Daoy (cell line): ENCODE measurements around the gene TRDMT1. TPM values are rescaled to one million over a fixed set of nuclear protein-coding genes. Genes with fewer than 3 reads are reported as not detected.
A peak's percentile ranks its signal among the peaks of the same experiment; 100 is the strongest.

ENCODE experiments used
- DNase-seq: peaks from one replicate; pipeline ENCODE4 v3.0.0-alpha.2; 2015; ENCODE audit warnings: low read depth
- total RNA-seq: library from RNA; depleted of rRNA; stranded (reverse); fragments of >200 nt; shearing (Covaris generic); gene quantifications from 2 replicates; pipeline ENCODE4 v1.2.3, GENCODE V29; 2014

Gene TRDMT1
- total RNA-seq, 1 experiment from 2014 or later: 8.4 TPM

DNA sequence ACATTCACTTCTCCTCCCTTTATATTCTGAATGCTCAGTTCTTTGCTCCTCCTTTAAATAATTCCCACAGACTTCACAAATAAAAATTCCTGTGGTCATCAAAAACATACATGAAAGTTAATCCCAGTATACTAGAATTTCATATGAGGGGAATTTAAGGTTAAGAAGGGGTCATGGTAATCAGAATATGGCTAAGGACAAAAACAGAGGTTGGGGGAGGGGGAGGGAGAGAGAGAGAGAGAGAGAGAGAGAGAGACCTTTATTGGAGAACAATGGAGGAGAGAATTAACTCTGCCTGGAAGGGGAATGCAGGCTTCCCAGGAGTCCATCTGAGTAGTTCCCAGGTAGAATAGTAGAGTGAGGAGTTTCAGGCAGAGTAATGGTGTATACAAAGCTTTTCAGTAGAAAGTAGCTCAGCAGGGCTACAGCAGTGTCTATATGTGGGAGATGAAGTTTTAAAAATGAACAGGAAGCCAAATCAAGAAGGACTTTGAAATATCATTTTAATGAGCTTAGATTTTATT, 66.7 kb downstream of the TRDMT1 start:
- DNase-seq: no peak

DNA sequence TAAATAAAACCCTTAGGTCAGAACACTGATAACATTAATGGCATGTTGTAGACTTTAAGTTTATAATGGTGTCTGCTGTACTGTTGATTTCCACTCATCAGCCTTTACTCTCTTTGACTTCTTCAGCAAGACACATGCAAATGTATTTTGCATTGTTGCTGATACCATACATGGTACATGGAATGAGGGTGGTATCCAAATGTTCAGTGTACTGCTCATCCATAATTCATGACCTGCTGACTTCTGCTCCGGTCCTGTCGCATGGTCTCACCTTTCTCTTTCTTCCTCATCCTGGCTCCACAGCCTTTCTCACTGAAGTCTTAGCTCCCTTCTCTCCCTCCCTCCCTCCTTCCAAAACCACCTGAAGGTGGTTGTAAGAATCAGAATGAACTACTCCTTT, 67.2 kb downstream of the TRDMT1 start:
- no peak for DNase-seq

DNA sequence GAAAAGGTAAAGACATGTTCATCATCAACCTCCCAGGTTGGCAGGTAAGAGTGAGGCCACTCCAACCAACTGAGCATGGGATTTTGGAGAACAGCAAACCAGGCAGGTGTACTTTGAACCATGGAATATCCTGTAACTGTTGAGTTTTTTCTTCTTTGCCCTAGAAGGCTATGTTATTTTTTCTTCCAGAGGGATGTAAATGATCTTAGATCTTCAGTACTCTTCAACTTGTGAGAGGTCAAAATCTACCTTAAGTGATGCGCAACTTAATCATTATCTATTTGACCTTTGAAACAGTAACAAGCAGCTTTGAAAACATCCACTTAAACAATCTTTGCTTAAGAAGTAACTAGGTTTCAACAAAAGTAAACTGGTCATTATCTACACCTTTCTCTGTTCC, 71.7 kb downstream of the TRDMT1 start, which contains the start of gene CUBN:
Gene CUBN (minus strand): TSS at position 71 of the 400 bp plus-strand sequence. CDS start 46 bp downstream, at position 25.
- DNase-seq: no peak

DNA sequence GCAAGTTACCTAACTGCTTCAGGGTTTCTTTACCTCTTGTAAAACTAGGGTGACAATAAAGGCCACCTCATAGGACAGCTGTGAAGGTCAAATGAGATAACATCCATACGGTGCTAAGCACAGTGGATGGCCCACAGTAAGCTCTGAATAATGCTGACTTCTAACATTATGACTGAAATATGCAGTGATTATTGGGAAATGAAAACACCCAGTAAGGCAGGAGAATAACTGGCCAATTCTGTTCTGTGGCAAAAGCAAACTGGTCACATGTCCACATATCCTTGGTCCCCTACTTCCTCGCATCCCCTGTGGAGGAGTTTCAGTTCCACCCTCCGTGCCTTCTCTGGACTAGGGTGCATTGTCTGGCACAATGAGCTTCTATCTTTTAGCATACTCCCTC, 73.2 kb downstream of the TRDMT1 start:
- no peak for DNase-seq

DNA sequence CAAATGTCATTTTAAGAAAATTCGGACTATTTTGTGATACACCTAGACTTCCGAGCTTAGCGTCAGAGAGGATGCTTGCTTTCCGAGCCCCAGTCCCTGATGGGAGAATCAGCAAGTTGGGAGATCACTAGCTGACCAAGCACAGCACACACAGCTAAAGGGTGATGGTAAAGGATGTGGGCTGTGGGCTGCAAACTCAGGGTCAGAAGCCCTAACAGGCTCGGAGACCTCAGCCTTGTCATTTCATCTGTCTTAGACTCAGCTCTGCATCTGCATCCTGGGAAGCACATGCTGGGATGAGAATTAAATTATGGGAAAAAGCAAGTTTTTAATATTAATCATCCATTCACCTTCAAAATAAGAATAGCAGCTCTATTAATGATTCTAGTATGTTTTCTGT, 75.1 kb downstream of the TRDMT1 start:
- DNase-seq: no peak

DNA sequence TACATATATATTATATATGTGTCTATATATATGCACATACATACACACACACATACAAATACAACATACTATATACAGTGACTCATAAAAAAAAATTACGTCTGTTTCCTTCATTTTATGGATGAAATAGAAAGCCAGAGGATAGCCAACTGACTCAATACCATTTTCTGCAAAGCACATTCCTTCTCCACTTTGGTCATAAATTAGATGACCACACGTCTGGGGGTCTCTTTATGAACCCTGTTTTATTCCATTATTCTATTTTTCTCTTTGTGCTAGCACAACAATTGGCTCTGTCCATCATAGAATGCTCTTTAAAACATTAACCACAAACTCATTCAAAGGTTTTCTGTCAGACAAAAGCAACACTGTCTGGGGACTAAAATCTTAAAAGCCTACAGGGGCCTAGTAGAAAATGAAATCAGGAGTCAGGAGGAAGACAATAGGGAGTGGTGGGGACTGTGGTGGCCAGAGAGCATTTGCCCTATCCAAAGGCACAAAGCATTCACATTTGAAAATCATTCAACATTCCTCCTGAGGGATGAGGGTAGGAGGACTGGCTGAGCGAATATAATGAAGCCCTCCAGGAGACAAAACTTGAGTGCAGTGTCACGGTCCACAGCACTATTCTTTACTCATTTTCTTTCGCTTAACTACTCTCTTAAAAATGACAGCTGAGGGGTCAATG, 76.1 kb downstream of the TRDMT1 start:
- DNase-seq: no peak

DNA sequence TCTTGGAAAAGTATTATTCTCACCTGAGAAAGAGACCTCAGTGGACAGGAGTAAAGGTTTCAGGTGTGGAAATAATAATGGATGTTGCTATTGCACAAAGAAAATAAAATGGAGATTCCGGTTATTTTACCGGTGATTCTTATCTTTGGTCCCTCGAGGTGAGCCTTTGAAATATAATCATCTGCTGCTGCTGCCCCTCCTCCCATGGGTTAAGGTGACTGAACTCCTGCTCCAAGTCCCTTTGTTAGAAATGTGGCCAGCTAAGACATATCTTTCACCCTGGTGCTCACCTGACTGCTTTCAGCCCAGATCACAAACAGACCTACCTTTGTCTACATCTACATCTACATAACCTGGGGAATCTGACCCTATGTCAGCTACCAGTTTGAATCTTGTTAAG, 77.5 kb downstream of the TRDMT1 start:
- DNase-seq: no peak

DNA sequence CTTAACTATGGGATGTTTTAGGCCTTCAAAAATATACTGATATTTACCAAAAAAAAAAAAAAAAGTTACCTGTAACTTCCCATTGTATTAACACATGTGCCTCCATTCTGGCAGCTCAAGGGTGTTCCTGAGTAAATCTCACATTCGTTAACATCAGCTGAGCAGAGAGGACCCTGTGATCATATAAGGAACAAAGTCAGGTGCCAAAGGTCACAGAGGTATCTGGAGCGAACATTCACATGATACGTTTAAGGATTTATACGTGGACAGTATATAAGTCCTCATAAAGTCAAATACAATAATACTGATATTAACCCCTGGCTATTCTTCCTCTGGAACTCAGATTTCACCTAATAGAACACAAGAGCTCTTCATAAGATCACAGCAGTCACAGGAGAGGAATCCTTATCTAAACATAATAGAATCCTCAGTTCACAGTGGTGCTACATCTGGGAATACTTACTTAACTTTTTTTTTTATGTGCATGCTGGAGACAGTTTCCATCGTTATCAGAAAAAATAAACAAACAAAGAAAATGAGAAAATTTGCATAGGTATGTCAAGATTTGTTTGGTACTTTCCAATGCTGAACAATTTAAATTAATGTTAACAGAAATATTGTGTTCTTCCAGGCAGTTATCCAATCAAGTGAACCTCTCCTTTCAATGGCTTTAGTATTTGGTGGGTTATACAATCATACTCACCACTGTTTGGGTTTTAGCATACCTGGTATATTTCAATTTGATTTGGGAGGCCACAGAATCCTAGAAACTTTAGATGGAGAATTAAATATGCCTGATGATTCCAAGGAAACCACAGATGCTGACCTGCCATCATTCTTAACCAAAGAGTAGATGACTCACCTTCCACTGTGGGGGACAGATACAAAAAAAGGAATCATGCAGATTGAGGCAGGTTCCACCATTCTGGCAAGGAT, 78.5 kb downstream of the TRDMT1 start:
- peak; percentile 75 for DNase-seq

DNA sequence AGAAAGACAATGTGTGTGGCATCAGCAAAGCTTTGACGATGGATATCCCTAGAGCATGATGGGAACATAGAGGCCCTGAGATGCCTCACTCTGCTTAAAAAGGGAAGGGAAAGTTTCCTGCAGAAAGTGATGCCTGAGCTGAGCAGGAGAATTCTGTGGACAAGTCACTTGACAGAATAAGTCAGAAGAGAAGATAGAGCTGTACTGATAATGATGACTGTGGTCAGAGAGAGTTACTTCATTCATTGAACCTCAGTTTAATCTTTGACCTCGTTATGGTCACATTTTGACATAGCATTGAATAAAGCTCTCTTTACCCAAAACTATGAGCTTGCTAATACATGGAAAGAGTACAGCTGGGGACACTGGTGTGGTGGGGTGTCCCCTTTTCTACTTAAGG, 79.4 kb downstream of the TRDMT1 start:
- DNase-seq: no peak

DNA sequence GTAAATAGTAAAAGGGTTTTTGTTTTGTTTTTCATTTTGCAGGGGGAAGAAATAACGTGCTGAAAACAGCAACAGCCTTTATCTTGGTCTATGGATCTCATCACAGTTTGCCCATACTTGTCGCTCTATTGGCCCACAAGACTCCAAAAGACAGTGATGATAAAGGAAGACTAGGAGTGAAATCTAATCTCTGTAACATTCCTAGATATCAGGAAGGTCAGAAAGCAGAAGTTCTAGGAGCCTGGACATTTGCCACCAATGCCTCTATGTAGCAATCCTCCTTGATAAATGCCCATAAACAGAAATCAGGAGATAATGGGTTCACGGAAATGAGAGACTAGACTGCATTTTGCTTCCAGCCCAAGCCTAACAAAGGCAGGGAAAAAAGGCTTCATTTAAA, 80.8 kb downstream of the TRDMT1 start:
- no peak for DNase-seq

DNA sequence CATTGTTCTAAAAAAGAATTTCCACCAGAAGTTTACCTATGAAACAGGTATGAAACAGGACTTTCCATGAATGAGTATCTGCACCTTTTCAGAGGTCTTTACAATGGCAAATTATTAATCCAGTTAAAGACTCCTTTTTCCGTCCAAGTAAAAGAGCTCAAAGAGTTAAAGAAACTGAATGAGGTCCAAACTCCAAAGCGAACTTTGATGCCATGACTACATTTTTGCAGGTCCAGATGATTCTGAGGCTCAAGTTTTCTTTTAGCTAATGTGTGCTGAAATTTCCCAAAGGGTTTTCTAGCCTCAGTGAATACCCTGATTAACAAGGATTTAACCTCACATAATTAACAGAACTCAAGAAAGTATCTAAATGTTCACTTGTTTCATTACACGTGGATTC, 81.6 kb downstream of the TRDMT1 start:
- DNase-seq: no peak

DNA sequence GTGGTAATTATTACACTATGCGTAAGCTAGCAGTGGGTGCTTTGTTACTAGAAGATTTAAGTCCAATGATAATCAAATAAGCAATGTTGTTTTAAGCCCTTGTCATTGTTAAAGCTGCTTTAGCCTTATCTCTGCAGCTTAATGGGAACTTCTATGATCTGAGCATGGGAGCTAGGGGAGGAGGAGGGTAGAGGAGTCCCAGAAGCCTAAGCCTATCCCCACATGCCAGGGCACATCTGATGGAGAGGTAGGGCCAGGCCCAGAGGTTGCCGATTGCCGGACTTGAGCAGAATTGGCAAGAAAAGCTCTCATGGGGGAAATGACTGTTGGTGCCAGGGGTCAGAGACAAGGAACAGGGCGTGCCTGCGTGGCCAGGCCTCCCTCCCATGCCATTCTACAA, 85.3 kb downstream of the TRDMT1 start:
- no peak for DNase-seq

DNA sequence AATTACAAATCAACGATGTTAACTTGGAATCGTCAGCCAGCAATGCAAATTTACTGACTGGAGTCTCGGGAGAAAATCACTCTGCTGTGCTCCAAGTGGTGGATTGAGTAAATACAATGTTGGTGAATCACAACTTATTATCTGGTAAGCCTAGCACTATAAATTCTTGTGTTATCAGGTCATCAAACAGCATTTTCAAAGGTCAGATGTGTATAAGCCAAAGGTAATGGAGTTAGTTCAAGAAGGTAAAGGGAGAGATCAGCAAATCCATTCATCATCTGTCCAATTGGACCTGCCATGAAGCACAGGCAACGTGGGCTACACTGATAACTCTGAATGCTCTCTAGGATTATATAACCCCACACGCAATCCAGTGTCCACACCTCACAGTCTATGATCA, 85.8 kb downstream of the TRDMT1 start:
- DNase-seq: peak; percentile 62

DNA sequence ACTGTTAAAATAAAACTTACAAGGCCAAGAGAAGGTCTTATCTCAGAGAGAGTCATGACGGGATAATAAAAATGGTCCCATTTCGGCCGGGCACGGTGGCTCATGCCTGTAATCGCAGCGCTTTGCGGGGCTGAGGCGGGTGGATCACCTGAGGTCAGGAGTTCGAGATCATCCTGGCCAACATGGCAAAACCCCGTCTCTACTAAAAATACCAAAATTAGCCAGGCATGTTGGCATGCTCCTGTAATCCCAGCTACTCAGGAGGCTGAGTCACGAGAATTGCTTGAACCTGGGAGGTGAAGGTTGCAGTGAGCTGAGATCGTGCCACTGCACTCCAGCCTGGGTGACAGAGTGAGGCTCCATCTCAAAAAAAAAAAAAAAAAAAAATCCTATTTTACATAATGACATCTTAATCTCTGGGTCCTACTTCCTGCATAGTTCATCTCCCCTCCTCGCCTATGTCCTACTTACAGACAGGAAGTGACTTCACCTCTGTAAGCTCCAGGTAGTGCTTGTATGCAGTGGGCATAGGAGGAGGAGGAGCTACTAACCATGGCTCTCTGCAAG, 86.5 kb downstream of the TRDMT1 start:
- peak; percentile 62 for DNase-seq

DNA sequence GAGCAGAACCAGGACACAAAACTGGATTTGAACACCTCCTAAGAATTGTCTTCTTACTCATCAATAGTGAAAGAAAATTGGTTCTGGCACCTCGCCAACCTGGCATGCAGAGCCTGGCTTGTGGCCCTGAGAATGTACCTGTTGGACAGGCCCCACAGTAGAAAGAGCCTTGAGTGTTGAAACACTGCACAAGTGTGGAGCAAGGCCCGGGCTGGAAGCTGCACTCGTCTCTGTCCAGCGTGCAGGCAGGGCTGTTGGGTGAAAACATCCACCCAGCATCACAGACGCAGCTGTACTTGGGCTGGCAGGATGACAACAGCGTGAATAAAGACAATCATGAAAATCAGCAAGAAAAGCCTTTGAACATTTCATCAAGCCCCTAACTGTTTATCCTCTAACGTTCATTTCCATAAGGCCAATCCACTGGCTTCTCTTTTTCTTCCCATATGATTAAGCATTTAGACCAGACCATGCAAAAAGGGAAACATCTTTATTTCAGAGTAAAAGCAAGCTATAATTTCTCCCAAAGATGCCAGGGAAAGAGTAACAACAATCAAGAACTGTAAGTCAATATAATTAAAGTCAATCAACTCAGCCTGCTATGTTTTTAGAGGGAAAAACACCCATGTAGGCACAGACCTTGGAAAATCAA, 87.5 kb downstream of the TRDMT1 start:
- DNase-seq: no peak

DNA sequence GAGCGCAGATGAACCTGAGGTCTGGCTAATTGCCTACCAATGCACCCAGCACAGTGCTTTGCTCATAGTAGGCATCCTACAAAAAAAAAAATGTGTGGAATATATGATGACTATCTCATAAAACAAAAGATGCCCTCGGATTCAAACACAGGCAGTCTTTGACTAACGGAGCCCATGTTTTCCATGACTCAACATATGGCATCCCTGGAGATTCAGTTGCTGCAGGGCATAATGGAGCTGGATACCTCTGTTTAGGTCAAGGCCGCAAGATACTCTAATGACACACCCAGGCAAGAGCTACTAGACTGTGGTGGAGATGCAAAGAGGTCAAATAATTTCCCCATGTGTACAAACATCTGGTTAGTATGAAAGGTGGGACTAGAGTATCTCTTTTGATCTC, 88.1 kb downstream of the TRDMT1 start:
- peak; percentile 40 for DNase-seq

DNA sequence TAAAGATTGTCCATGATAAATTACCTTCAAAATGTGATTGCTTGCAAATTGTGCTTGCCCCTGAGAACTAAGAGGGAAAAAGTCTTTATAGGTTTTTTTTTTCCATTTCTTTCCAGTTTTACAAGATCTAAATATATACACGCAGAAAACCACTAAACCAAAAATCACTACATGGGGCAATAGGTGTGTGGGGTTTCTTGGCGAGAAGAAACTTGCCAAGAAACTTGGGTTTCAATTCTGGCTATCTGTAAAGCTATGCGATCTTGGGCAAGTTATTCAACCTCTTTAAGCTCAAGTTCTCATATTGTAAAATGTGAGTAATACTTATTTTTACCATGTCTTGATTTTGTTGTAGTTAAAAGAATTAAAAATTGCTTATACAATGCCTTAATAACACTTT, 88.9 kb downstream of the TRDMT1 start:
- no peak for DNase-seq

DNA sequence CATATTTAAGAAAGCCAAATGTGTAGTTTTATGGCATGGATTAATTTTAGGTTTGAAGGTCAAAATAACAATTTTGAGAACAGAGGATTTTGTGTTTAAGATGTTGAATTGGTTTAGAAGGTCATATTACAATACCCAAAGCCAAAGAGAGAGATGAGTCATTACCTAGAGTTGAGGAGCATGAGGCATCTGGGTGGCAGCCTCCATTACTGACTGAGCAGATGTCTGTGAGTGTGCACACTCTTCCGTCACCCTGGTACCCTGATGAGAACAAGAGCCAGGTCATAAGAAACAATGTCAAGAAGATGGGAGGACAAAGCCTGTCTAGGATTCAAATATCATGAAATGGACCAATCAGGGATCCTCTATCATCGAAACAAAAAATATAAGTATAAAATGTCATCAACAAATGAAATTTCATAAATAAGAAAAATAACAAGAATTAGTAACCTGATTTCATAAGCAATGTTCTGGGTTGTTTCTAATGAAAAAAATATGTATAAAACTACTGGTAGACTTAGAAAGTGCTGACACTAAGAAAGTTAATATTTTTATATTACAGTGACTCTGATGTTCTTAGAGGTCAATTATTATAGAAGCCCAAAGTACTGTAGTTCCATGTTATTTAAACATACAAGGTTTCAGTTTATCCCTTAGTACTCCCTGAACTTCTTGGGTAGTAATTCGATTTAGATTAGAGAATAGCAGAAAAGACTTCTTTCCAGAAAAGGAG, 91.8 kb downstream of the TRDMT1 start:
- peak; percentile 64 for DNase-seq

DNA sequence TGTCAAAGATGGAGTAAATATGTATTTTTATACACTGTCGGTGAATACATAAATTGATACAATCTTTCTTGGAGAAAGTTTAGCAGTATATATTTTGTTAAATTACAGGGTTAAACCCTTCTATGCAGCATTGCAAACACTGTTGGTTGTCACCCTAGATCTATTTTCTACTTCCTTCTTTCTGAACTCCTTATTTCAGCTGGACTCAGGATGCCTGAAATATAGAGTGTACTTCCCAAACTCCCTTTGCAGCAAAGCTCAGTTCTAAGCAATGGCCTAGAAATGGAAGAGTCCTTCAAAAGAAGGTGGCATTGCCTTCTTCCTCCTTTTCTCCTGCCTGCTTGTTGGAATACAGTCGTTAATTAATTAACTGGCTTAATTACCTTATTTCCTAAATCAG, 92.4 kb downstream of the TRDMT1 start:
- DNase-seq: no peak

DNA sequence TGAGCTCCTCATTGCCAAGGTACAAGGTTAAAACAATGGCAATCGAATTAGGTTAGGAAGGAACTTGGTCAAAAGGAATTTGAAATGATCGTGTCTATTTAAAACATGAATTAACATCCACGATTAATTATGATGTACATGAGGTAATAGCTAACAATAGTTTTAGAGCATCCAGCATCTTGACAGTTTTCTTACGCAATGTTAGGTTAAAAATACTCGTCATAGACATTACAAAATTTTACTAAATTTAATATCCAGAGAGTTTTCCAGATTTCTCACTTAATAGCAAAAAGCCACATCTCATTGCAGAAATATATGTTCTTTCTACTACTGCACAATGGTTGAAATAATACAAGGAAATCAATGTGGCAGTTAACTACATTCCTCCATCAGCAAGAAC, 94.5 kb downstream of the TRDMT1 start:
- DNase-seq: no peak

DNA sequence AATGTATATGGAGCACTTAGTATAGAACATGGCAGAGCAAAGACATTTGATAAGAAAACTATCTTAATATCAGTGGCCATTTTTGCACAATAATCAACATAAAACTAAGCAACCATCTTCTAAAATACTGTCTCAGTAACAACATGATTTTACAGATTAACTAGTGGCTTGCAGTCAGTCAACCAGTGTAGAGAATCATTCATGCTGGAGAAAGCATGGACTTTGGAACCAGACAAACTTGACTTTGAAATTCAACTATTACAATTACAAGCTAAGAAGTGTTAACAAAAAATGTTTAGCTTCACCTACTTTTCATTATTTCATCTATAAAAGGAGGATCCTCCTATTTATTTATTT, 99.6 kb downstream of the TRDMT1 start:
- DNase-seq: no peak
